ENCODE results near the gene FAM124A. TPM values are rescaled to one million over a fixed set of nuclear protein-coding genes. Genes with fewer than 3 reads are reported as not detected.

FAM124A gene
- total RNA-seq, 2 experiments from 2014 or later = 0.07 to 0.25 TPM

DNA sequence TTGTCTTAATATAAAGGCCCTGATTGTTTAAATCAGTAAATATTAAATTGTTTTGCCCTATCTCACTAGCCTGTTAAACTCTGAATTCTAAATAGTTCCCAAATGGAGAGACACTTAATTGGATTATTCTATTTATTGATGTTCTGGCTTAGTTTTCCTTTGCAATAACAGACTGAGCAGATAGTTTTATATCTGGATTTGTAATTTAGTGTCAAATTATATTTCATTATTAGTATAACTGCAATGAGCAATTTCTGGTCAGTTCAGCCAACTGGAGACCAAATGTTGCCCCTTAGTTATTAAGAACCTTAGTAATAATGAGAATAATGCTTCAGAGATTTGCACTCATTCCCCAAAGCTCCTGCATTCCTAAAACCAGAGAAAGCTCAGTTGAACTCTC lies 10.1 kb downstream of the FAM124A start:
- peaks cover 24% of the 10 kb centered on the region for H3K27me3 Mint-ChIP-seq
- H3K4me1 Mint-ChIP-seq (ENCODE audit: low read depth) = no peaks in the 10 kb centered on the region
- POLR2A ChIA-PET = no interaction called here
- DNase-seq = no peak
- no peaks in the 10 kb centered on the region for H3K9me3 Mint-ChIP-seq
- H3K27ac Mint-ChIP-seq = no peak overlapping the region
- no peaks in the 10 kb centered on the region for H3K36me3 Mint-ChIP-seq (ENCODE audit: low read depth)
- no peak for ATAC-seq
- intact Hi-C loops (cut with micrococcal nuclease) = no loop called here
- CTCF ChIA-PET = no interaction called here
- TF ChIP-seq, protein P1, sequence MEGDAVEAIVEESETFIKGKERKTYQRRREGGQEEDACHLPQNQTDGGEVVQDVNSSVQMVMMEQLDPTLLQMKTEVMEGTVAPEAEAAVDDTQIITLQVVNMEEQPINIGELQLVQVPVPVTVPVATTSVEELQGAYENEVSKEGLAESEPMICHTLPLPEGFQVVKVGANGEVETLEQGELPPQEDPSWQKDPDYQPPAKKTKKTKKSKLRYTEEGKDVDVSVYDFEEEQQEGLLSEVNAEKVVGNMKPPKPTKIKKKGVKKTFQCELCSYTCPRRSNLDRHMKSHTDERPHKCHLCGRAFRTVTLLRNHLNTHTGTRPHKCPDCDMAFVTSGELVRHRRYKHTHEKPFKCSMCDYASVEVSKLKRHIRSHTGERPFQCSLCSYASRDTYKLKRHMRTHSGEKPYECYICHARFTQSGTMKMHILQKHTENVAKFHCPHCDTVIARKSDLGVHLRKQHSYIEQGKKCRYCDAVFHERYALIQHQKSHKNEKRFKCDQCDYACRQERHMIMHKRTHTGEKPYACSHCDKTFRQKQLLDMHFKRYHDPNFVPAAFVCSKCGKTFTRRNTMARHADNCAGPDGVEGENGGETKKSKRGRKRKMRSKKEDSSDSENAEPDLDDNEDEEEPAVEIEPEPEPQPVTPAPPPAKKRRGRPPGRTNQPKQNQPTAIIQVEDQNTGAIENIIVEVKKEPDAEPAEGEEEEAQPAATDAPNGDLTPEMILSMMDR (IDR thresholded peaks at IDR 0.05) = no peak
- H3K4me3 Mint-ChIP-seq = no peak overlapping the region

DNA sequence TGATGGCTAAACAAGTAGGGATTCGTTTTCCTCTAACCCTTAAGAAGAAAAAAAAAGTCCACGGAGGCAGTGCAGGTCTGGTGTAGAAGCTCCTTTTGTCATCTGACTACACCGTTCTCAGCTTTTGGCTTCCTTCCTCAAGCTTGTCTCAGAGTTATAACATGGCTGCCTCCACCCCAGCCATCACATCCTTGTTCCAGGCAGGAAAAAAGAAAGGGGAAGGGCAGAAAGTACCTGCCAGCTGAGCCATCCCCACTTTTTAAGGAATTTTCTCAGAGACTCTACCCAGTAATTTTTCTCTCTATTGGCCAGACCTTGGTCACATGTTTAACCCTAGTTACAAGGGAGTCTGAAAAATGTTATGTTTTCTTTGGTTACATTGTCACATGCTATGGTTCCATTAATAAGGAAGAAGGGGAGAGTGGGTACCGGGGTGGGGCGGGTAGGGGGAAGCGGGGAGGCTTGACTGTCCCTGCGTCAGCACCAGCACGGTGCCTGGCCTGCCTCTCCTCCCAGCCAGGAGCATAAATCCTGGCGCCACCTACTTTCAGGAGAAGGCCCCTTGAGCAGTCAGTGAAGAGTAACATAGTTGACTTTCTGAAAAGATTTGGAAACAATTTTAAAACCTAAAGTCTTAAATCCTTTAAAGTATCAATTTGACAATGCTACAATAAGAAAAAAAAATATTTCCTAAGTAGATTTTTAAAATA lies 11.1 kb downstream of the FAM124A start:
- Mint-ChIP-seq H3K27me3 (peaks cover 20% of the 10 kb centered on the region), H3K36me3 (ENCODE audit: low read depth) (no peaks in the 10 kb centered on the region), H3K9me3 (no peaks in the 10 kb centered on the region), H3K27ac (no peak overlapping the region), H3K4me1 (ENCODE audit: low read depth) (no peaks in the 10 kb centered on the region), H3K4me3 (no peak overlapping the region)
- intact Hi-C loops (cut with micrococcal nuclease) = no loop called here
- CTCF ChIA-PET = no interaction called here
- POLR2A ChIA-PET = no interaction called here
- TF ChIP-seq, protein P1 (IDR thresholded peaks at IDR 0.05) = no peak
- ATAC-seq (no peak), DNase-seq (no peak)

DNA sequence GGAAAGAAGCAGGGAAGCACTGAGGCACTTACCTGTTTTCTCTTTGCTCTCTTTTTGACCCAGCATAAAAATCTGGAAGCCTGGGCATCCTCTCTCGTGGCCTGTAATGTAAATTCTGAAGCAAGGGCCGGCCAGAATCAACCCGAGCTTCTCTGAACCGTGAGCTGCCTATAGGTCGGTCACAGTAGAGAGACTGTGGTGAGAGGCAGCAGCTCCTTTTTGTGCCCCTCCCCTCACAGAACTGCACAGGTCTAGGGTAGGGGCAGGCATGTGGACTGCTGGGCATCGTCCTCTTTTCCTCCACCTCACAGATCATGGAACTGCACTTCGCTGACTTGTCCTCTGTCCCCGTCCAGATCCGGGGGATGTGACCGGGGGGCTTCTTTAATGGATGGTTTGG lies 12.5 kb downstream of the FAM124A start:
- CTCF ChIA-PET = no interaction called here
- H3K4me1 Mint-ChIP-seq (ENCODE audit: low read depth) = no peaks in the 10 kb centered on the region
- intact Hi-C loops (cut with micrococcal nuclease) = no loop called here
- H3K9me3 Mint-ChIP-seq = no peaks in the 10 kb centered on the region
- peaks cover 16% of the 10 kb centered on the region for H3K27me3 Mint-ChIP-seq
- H3K4me3 Mint-ChIP-seq = no peak overlapping the region
- POLR2A ChIA-PET = interaction anchor here (0.6 to 1.1 kb wide), 2 partner anchors 18 to 1193 kb away, joined by 3 read pairs; no protein-coding TSS in a partner anchor
- ATAC-seq = no peak
- TF ChIP-seq, protein P1 (IDR thresholded peaks at IDR 0.05) = no peak
- DNase-seq = no peak
- no peaks in the 10 kb centered on the region for H3K36me3 Mint-ChIP-seq (ENCODE audit: low read depth)
- no peak overlapping the region for H3K27ac Mint-ChIP-seq

DNA sequence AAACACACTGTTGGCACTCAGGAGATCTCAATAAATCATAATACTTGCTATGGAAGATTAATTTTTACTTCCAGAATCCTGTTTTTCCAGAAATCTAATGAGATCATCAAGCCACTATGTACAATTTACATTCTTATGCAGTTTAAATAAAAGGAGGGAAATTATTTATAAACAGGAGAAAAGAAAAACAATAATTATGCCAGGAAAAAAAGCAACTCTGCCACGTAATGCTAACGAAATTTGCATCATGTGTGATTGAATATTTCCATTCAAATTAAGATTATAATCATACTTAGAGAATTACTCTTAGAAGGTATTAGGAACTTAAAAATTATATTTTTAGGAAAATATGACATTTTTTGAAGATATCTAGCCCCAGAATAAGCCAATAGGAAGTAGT lies 13.0 kb downstream of the FAM124A start:
- Mint-ChIP-seq H3K4me3 (no peak overlapping the region), H3K36me3 (ENCODE audit: low read depth) (no peaks in the 10 kb centered on the region), H3K4me1 (ENCODE audit: low read depth) (no peaks in the 10 kb centered on the region), H3K27me3 (peaks cover 14% of the 10 kb centered on the region), H3K27ac (no peak overlapping the region), H3K9me3 (no peaks in the 10 kb centered on the region)
- TF ChIP-seq, protein P1 (IDR thresholded peaks at IDR 0.05) = no peak
- ATAC-seq = no peak
- ChIA-PET POLR2A (interaction anchor here (1.1 kb wide), 2 partner anchors 17 to 32 kb away, joined by 3 read pairs; no protein-coding TSS in a partner anchor), CTCF (no interaction called here)
- no peak for DNase-seq
- intact Hi-C loops (cut with micrococcal nuclease) = no loop called here

DNA sequence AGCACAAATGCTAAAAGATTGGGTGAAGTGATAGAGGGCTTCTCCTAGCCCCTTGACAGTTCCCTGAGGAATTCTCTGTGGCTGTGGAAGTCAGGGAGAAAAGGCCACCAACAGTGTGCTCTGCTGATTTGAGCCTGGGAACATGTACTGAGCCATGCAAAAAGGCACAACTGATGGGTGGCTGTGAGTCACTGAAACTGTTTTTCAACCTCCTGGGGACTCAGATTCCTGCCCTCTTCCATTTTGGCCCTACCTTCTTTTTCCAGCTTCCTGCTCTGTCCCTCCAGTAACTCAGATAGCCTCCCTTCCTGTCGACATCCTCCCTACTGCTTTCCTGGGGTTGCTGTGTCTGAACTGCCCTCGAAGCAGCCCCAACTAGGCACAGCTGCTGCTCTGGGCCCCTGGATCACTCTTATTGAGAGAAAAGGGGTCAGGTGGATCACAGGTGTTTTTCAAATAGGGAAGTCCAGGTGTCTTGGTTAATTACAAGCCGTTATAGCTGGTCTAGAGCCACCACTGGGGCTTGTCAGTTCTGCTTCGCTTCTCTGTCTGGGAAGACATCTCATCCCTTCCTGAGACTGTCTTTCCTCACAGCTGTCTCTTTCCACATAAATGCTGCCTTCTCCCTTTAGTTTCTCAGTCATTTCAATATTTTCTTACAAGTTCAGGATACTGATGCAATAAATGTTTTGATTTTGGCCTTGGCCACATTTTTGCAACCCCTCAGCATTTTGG lies 13.7 kb downstream of the FAM124A start:
- Mint-ChIP-seq H3K27me3 (peaks cover 12% of the 10 kb centered on the region), H3K36me3 (ENCODE audit: low read depth) (no peaks in the 10 kb centered on the region), H3K4me3 (no peak overlapping the region), H3K4me1 (ENCODE audit: low read depth) (no peaks in the 10 kb centered on the region), H3K9me3 (no peaks in the 10 kb centered on the region), H3K27ac (no peak overlapping the region)
- ChIA-PET POLR2A (interaction anchor here (1.1 kb wide), 2 partner anchors 16 to 31 kb away, joined by 3 read pairs; no protein-coding TSS in a partner anchor), CTCF (interaction anchor here (1.0 to 1.6 kb wide), 2 partner anchors 51 to 562 kb away, joined by 3 to 6 read pairs; no protein-coding TSS in a partner anchor)
- TF ChIP-seq, protein P1 (IDR thresholded peaks at IDR 0.05) = no peak
- ATAC-seq (no peak), DNase-seq (no peak)
- intact Hi-C loops (cut with micrococcal nuclease) = no loop called here

All from activated CD8-positive, alpha-beta T cell treated with anti-CD3 and anti-CD28 coated beads for 36 hours (primary cell).